ENCODE measurements around the gene TNNT3. TPM values are rescaled to one million over a fixed set of nuclear protein-coding genes. Genes with fewer than 3 reads are reported as not detected.
A peak's percentile ranks its signal among the peaks of the same experiment; 100 is the strongest.

TNNT3 gene
- total RNA-seq, 1 experiment from 2014 or later, result 0.88 TPM

DNA sequence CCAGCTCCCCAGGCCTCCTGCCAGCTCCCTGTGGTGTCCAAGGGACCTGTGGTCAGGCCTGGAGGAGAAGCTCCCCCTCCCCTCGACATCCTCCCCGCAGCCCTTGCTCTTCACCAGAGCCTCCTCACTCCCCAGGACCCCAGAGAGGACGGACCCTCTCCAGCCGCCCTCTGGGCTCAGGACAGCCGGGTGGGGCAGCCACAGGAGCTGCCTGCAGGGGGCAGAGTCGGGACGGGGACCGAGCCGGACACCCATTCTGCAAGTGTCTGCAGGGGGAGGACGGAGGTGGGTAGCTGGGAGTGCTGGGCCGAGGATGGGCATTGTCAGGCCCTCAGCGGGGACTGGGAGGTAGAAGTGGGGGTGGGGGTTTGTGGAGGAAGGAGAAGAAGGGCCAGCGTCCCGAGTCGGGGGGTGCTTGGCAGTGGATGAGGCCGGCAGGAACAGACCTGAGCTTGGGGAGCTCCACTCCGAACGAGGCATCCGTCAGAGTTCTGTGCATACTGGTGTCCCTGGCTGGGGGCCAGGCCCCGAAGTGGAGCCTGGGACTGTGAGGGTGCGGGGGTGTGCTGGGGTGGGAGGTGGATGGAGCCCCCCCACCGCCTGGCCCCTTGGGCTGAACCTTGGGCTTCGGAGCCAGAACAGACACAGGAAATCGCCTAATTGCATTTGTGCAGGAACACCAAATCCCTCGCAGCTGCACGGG lies 43.0 kb upstream of the TNNT3 start:
- Histone ChIP-seq H3K4me1 (peaks cover 7% of the 10 kb centered on the region), H3K4me3 (ENCODE audit: low read depth, low read length) (no peak overlapping the region), H3K9me3 (no peaks in the 10 kb centered on the region), H3K36me3 (ENCODE audit: control insufficient read depth, insufficient read depth, low read length) (no peaks in the 10 kb centered on the region), H3K27me3 (replicated peaks; ENCODE audit: control insufficient read depth, insufficient read depth, low read length) (no peaks in the 10 kb centered on the region)
- Mint-ChIP-seq H3K9me3 (ENCODE audit: unreplicated experiment) (no peaks in the 10 kb centered on the region), H3K36me3 (ENCODE audit: insufficient read depth, unreplicated experiment) (no peaks in the 10 kb centered on the region), H3K27me3 (ENCODE audit: insufficient read depth, unreplicated experiment) (no peaks in the 10 kb centered on the region), H3K4me3 (ENCODE audit: unreplicated experiment) (no peak overlapping the region), H3K4me1 (ENCODE audit: low read depth, unreplicated experiment) (no peaks in the 10 kb centered on the region), H3K27ac (ENCODE audit: unreplicated experiment) (no peak overlapping the region)
- peak in 1 of 2 experiments; percentile 63 for DNase-seq
- POLR2A ChIA-PET, result no interaction called here
- intact Hi-C loops (cut with micrococcal nuclease; ENCODE audit: unreplicated experiment), result no loop called here
- CTCF ChIA-PET, result interaction anchor here (0.6 to 2.8 kb wide), 9 partner anchors 28 to 275 kb away, joined by 4 to 18 read pairs (median 7); partner anchors contain the start of gene SYT8
- TF ChIP-seq, protein P1, sequence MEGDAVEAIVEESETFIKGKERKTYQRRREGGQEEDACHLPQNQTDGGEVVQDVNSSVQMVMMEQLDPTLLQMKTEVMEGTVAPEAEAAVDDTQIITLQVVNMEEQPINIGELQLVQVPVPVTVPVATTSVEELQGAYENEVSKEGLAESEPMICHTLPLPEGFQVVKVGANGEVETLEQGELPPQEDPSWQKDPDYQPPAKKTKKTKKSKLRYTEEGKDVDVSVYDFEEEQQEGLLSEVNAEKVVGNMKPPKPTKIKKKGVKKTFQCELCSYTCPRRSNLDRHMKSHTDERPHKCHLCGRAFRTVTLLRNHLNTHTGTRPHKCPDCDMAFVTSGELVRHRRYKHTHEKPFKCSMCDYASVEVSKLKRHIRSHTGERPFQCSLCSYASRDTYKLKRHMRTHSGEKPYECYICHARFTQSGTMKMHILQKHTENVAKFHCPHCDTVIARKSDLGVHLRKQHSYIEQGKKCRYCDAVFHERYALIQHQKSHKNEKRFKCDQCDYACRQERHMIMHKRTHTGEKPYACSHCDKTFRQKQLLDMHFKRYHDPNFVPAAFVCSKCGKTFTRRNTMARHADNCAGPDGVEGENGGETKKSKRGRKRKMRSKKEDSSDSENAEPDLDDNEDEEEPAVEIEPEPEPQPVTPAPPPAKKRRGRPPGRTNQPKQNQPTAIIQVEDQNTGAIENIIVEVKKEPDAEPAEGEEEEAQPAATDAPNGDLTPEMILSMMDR (IDR thresholded peaks at IDR 0.05; ENCODE audit: insufficient read depth in 1 of 2, low read depth in 1 of 2, low read length in 1 of 2, severe bottlenecking in 1 of 2, unreplicated experiment in 1 of 2), result peak; percentile 61 to 63
- no TSS peak for BruUV-seq (replicated peaks)

DNA sequence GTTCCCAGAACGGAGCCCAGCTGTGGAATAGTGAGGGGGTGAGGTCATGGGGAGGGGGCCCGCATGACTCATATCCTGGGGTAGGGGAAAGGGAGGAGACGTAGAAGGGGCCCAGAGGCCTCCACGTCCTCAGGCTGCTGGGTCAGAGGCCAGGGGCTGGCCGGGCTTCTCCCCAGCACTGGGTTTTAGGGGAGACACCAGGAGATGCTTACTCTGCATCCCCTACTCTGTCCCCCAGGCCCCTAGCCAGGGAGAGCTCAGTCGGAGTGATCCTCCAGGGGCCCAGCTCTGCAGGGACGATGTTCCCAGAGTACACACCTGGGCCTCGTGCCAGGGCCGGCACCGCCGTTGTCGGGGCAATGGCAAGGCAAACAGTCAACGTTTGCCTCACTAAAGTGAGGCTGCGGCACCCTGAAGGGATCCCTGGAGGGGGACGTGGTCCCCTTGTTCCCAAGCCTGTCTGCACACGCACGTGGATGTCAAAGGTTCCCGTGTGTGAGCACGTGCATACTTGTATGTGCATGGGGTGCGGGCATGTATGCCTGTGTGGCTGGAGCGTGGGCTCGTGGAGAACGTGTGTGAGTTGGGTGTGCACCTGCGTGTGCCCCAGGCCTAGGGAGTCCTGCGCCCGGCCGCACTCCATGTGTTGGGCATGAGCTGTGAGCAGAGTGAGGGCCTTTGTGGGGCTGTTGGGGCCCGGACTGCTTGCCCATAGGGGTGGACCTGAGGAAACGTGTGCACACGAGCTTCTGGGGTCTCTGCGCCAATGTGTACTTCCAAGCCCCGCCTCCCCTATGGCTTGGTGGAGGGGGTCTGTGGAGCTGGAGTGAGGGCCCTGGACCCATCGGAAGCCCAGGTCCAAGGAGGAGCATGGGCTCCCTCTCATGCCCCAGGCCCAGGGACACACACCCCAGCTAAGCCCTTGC lies 42.0 kb upstream of the TNNT3 start:
- CTCF ChIA-PET, result interaction anchor here (0.6 to 2.8 kb wide), 9 partner anchors 29 to 566 kb away, joined by 4 to 18 read pairs (median 7); partner anchors contain the start of gene SYT8
- no peaks in the 10 kb centered on the region for H3K36me3 Mint-ChIP-seq (ENCODE audit: insufficient read depth, unreplicated experiment)
- no peaks in the 10 kb centered on the region for H3K9me3 ChIP-seq
- H3K4me3 ChIP-seq (ENCODE audit: low read depth, low read length), result no peak overlapping the region
- no TSS peak for BruUV-seq (replicated peaks)
- no peak overlapping the region for H3K4me3 Mint-ChIP-seq (ENCODE audit: unreplicated experiment)
- no peaks in the 10 kb centered on the region for H3K27me3 Mint-ChIP-seq (ENCODE audit: insufficient read depth, unreplicated experiment)
- H3K4me1 Mint-ChIP-seq (ENCODE audit: low read depth, unreplicated experiment), result no peaks in the 10 kb centered on the region
- POLR2A ChIA-PET, result no interaction called here
- peak in 1 of 2 experiments; percentile 29 for DNase-seq
- H3K9me3 Mint-ChIP-seq (ENCODE audit: unreplicated experiment), result no peaks in the 10 kb centered on the region
- peak overlapping the region; percentile 56 for H3K27ac Mint-ChIP-seq (ENCODE audit: unreplicated experiment)
- H3K4me1 ChIP-seq, result peaks cover 11% of the 10 kb centered on the region
- TF ChIP-seq, protein P1 (IDR thresholded peaks at IDR 0.05; ENCODE audit: insufficient read depth in 1 of 2, low read depth in 1 of 2, low read length in 1 of 2, severe bottlenecking in 1 of 2, unreplicated experiment in 1 of 2), result no peak
- intact Hi-C loops (cut with micrococcal nuclease; ENCODE audit: unreplicated experiment), result no loop called here
- no peaks in the 10 kb centered on the region for H3K27me3 ChIP-seq (replicated peaks; ENCODE audit: control insufficient read depth, insufficient read depth, low read length)
- no peaks in the 10 kb centered on the region for H3K36me3 ChIP-seq (ENCODE audit: control insufficient read depth, insufficient read depth, low read length)

Data from Caco-2 (cell line).